NCI-H1930 (cell line): ENCODE results near the gene NRXN3.

Source experiments
- DNase-seq, 2 experiments: peaks; one replicate each; lab custom pipeline; 2025; lab: John Stamatoyannopoulos, UW

The NRXN3 gene

GRCh38 chr14:79413734-79414428 is 1243.7 kb downstream of the NRXN3 start:
- DNase-seq = no peak

- no peak for DNase-seq
These were observed 1245.6 kb downstream of the NRXN3 start for GRCh38 chr14:79415726-79416125.

- DNase-seq = no peak
These were observed 1247.8 kb downstream of the NRXN3 start for GRCh38 chr14:79417961-79418360.

- no peak for DNase-seq
These were observed 1248.7 kb downstream of the NRXN3 start for GRCh38 chr14:79418649-79419415.

- DNase-seq = peak in 1 of 2 experiments; percentile 13
These were observed 1249.6 kb downstream of the NRXN3 start for GRCh38 chr14:79419571-79420327.

- DNase-seq = no peak
These were observed 1250.6 kb downstream of the NRXN3 start for GRCh38 chr14:79420725-79421124.

GRCh38 chr14:79421811-79422210 is 1251.6 kb downstream of the NRXN3 start:
- DNase-seq = no peak

- DNase-seq = no peak
These were observed 1254.3 kb downstream of the NRXN3 start for GRCh38 chr14:79424462-79424861.

- DNase-seq = peak; percentile 84 to 90
These were observed 1256.1 kb downstream of the NRXN3 start for GRCh38 chr14:79426103-79426755.

GRCh38 chr14:79432640-79433039 is 1262.5 kb downstream of the NRXN3 start:
- no peak for DNase-seq

- no peak for DNase-seq
These were observed 1266.2 kb downstream of the NRXN3 start for GRCh38 chr14:79436335-79436734.

GRCh38 chr14:79437951-79438350 is 1267.8 kb downstream of the NRXN3 start:
- no peak for DNase-seq

- DNase-seq = no peak
These were observed 1268.6 kb downstream of the NRXN3 start for GRCh38 chr14:79438696-79439342.

- DNase-seq = no peak
These were observed 1272.6 kb downstream of the NRXN3 start for GRCh38 chr14:79442786-79443185.

- no peak for DNase-seq
These were observed 1273.4 kb downstream of the NRXN3 start for GRCh38 chr14:79443602-79444001.

GRCh38 chr14:79448960-79449359 is 1278.8 kb downstream of the NRXN3 start:
- DNase-seq = no peak

- no peak for DNase-seq
These were observed 1281.4 kb downstream of the NRXN3 start for GRCh38 chr14:79451601-79452000.

GRCh38 chr14:79453276-79453675 is 1283.1 kb downstream of the NRXN3 start:
- no peak for DNase-seq

GRCh38 chr14:79464468-79464867 is 1294.3 kb downstream of the NRXN3 start:
- no peak for DNase-seq

- no peak for DNase-seq
These were observed 1295.5 kb downstream of the NRXN3 start for GRCh38 chr14:79465651-79466050.

GRCh38 chr14:79466938-79467527 is 1296.9 kb downstream of the NRXN3 start:
- no peak for DNase-seq
